ENCODE data around the gene POLD3. TPM values are rescaled to one million over a fixed set of nuclear protein-coding genes. Genes with fewer than 3 reads are reported as not detected.

POLD3 gene
- polyA plus RNA-seq, 2 of the 4 experiments (the other 2 are of a cell fraction) = 20.7 to 36.3 TPM

DNA sequence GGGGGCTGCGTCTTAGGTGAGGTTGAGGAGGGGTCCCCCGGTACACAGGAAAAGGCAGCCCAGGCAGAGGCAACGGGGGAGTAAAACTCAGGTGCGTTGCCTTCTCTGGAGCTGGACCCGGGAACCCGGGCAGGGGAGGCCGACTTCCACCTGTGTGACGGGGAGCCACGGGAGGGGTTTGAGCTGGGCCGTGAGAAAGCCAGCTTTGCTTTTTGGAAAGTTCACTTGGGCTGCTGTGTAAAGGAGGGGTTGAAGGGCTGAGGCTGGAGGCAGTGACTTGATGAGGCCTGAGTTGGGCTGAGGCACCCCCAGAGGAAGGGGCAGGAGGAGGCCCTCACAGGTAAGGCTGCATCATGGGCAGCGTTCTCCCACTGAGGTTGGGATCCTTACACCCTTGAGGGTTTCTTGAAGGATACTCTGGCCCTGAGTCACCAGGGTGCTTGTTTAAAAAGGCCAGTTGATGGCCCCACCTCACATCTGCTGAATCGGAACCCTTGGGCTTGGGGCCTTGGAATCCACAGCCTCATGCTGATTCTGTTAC is 91.6 kb downstream of the POLD3 start:
- Histone ChIP-seq H3K4me3 (no peak overlapping the region), H3K27ac (peak overlapping the region; percentile 2 to 88; a peak in 5 of 6 replicates), H3K9me3 (no peaks in the 10 kb centered on the region), H3K4me2 (no peak overlapping the region), H3K4me1 (peaks cover 47% of the 10 kb centered on the region)
- DNase-seq (ENCODE audit: low read depth in 1 of 2, low spot score in 1 of 2) (no peak), FAIRE-seq (no peak), ATAC-seq (0 out of 6 replicates have a peak, but pooled peaks of 1 of the 2 experiments have one; percentile 4)
- TF ChIP-seq MAFK (IDR thresholded peaks at IDR 0.05; ENCODE audit: partially characterized antibody) (no peak), CBX2 (IDR thresholded peaks at IDR 0.05; ENCODE audit: borderline replicate concordance, low read depth) (no peak), ESRRA (IDR thresholded peaks at IDR 0.05; ENCODE audit: borderline replicate concordance, low read length) (no peak), MAZ (IDR thresholded peaks at IDR 0.05; ENCODE audit: borderline replicate concordance, low read depth, low read length) (no peak), FOXS1 (CRISPR knock-in tag; IDR thresholded peaks at IDR 0.05) (no peak)
- TF ChIP-seq, protein P1, sequence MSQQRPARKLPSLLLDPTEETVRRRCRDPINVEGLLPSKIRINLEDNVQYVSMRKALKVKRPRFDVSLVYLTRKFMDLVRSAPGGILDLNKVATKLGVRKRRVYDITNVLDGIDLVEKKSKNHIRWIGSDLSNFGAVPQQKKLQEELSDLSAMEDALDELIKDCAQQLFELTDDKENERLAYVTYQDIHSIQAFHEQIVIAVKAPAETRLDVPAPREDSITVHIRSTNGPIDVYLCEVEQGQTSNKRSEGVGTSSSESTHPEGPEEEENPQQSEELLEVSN (IDR thresholded peaks at IDR 0.05; ENCODE audit: borderline replicate concordance, low read depth) = no peak
- TF ChIP-seq, protein P2, sequence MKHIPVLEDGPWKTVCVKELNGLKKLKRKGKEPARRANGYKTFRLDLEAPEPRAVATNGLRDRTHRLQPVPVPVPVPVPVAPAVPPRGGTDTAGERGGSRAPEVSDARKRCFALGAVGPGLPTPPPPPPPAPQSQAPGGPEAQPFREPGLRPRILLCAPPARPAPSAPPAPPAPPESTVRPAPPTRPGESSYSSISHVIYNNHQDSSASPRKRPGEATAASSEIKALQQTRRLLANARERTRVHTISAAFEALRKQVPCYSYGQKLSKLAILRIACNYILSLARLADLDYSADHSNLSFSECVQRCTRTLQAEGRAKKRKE (CRISPR knock-in tag; IDR thresholded peaks at IDR 0.05; ENCODE audit: low read depth) = no peak
- POLR2A ChIA-PET = no interaction called here
- 88% methylated on average over 12 of the region's 12 CpGs for WGBS (ENCODE audit: missing lambda C conversion rate)
- CTCF ChIA-PET = interaction anchor here (1.7 to 20.4 kb wide), 2 partner anchors 16 to 43 kb away, joined by 9 to 281 read pairs; no protein-coding TSS in a partner anchor

DNA sequence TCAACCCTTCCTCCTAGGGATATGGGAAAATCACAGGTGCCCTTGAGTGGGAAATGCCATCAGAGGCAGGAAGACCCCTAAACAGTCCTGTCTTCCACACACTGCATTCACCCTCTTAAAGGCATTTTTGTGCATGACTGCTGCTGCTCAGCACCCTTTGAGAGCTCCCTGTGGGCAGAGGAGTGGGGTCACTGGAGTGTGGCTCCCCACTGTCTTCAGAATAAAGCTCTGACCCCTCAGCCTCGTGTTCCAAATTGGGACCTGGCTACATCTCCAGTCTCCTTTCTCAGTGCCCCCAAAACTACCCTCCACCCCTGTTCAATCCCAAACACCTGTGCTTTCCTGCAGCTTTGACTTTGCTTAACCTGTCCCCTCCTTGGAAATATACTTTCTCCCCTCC is 92.3 kb downstream of the POLD3 start:
- Histone ChIP-seq H3K4me3 (no peak overlapping the region), H3K27ac (peak overlapping the region; percentile 2 to 88; a peak in 5 of 6 replicates), H3K4me2 (no peak overlapping the region), H3K4me1 (peaks cover 47% of the 10 kb centered on the region), H3K9me3 (no peaks in the 10 kb centered on the region)
- ChIA-PET POLR2A (no interaction called here), CTCF (interaction anchor here (0.7 to 20.4 kb wide), 5 partner anchors 8 to 56 kb away, joined by 3 to 281 read pairs (median 9); no protein-coding TSS in a partner anchor)
- TF ChIP-seq FOSL2 (IDR thresholded peaks at IDR 0.05) = no peak
- TF ChIP-seq FOSL2 (CRISPR knock-in tag; IDR thresholded peaks at IDR 0.05) = no peak
- TF ChIP-seq MYC (IDR thresholded peaks at IDR 0.05; ENCODE audit: borderline replicate concordance, low read length) = no peak
- TF ChIP-seq, protein P3, sequence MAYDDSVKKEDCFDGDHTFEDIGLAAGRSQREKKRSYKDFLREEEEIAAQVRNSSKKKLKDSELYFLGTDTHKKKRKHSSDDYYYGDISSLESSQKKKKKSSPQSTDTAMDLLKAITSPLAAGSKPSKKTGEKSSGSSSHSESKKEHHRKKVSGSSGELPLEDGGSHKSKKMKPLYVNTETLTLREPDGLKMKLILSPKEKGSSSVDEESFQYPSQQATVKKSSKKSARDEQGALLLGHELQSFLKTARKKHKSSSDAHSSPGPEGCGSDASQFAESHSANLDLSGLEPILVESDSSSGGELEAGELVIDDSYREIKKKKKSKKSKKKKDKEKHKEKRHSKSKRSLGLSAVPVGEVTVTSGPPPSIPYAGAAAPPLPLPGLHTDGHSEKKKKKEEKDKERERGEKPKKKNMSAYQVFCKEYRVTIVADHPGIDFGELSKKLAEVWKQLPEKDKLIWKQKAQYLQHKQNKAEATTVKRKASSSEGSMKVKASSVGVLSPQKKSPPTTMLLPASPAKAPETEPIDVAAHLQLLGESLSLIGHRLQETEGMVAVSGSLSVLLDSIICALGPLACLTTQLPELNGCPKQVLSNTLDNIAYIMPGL (CRISPR knock-in tag; IDR thresholded peaks at IDR 0.05; ENCODE audit: borderline replicate concordance) = no peak
- no peak for TF ChIP-seq RARB (CRISPR knock-in tag; IDR thresholded peaks at IDR 0.05)
- TF ChIP-seq HES2 (IDR thresholded peaks at IDR 0.05) = no peak
- no peak for TF ChIP-seq NFE2L2 (conservative IDR thresholded peaks at IDR 0.05; ENCODE audit: low read length)
- no peak for TF ChIP-seq POLR2AphosphoS2 (conservative IDR thresholded peaks at IDR 0.05; ENCODE audit: low read length)
- TF ChIP-seq HEYL (CRISPR knock-in tag; IDR thresholded peaks at IDR 0.05) = no peak
- TF ChIP-seq POLR2A (IDR thresholded peaks at IDR 0.05; ENCODE audit: low read length) = no peak
- no peak for TF ChIP-seq MAZ (IDR thresholded peaks at IDR 0.05; ENCODE audit: borderline replicate concordance, low read depth, low read length)
- TF ChIP-seq SREBF2 (IDR thresholded peaks at IDR 0.05) = no peak
- TF ChIP-seq, protein P4, sequence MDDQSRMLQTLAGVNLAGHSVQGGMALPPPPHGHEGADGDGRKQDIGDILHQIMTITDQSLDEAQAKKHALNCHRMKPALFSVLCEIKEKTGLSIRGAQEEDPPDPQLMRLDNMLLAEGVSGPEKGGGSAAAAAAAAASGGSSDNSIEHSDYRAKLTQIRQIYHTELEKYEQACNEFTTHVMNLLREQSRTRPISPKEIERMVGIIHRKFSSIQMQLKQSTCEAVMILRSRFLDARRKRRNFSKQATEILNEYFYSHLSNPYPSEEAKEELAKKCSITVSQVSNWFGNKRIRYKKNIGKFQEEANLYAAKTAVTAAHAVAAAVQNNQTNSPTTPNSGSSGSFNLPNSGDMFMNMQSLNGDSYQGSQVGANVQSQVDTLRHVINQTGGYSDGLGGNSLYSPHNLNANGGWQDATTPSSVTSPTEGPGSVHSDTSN (IDR thresholded peaks at IDR 0.05) = no peak
- no peak for TF ChIP-seq CBX8 (IDR thresholded peaks at IDR 0.05)
- TF ChIP-seq, protein P5, sequence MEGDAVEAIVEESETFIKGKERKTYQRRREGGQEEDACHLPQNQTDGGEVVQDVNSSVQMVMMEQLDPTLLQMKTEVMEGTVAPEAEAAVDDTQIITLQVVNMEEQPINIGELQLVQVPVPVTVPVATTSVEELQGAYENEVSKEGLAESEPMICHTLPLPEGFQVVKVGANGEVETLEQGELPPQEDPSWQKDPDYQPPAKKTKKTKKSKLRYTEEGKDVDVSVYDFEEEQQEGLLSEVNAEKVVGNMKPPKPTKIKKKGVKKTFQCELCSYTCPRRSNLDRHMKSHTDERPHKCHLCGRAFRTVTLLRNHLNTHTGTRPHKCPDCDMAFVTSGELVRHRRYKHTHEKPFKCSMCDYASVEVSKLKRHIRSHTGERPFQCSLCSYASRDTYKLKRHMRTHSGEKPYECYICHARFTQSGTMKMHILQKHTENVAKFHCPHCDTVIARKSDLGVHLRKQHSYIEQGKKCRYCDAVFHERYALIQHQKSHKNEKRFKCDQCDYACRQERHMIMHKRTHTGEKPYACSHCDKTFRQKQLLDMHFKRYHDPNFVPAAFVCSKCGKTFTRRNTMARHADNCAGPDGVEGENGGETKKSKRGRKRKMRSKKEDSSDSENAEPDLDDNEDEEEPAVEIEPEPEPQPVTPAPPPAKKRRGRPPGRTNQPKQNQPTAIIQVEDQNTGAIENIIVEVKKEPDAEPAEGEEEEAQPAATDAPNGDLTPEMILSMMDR (IDR thresholded peaks at IDR 0.05) = no peak
- no peak for TF ChIP-seq SMC3 (IDR thresholded peaks at IDR 0.05)
- no peak for TF ChIP-seq KDM1A (IDR thresholded peaks at IDR 0.05; ENCODE audit: low read depth)
- TF ChIP-seq KDM5A (IDR thresholded peaks at IDR 0.05) = no peak
- ATAC-seq (no peak), DNase-seq (ENCODE audit: low read depth in 1 of 2, low spot score in 1 of 2) (no peak), FAIRE-seq (no peak)
- WGBS (ENCODE audit: missing lambda C conversion rate) = 36% methylated on average over 1 of the region's 1 CpG

Data from A549 (cell line).